DOHH2 (cell line): ENCODE measurements around the gene ABLIM2.

Source experiments
- CTCF ChIP-seq: fragments of 200-600 bp; sonication (generic); IDR thresholded peaks from one replicate; pipeline ENCODE4 v1.5.1; 2014; ENCODE audit warnings: antibody characterized with exemption, mild to moderate bottlenecking, low read depth, low read length; ENCODE audit not compliant: poor library complexity, severe bottlenecking
- EZH2phosphoT487 ChIP-seq: fragments of 200-600 bp; sonication (generic); IDR thresholded peaks from 2 replicates; pipeline ENCODE4 v1.6.1; 2017; ENCODE audit warnings: borderline replicate concordance, mild to moderate bottlenecking, antibody characterized with exemption, low read length, moderate library complexity, mixed read lengths

GRCh38 chr4:8016527-8016926 lies 142.1 kb downstream of the ABLIM2 start:
- TF ChIP-seq CTCF (no peak), EZH2phosphoT487 (no peak)
